Spleen (tissue), 7 donors: Measurements from ENCODE around the gene METTL1.

Source experiments
- POLR2AphosphoS5 ChIP-seq, 3 donors: sonication (generic); formaldehyde crosslinking; IDR thresholded peaks; one replicate each; pipeline ENCODE4 v1.5.1; 2017; ENCODE audit warnings: antibody characterized with exemption in 3 of 3
- TF ChIP-seq, protein P1 (sequence below), 11 experiments: fragments of 200-600 bp in 7 of 11; fragments of 450-650 bp in 4 of 11; sonication (generic) in 4 of 11; IDR thresholded peaks in 8 of 11; conservative IDR thresholded peaks in 3 of 11; 1 replicate in 7 of 11; 2 replicates in 4 of 11; pipeline versions ENCODE4 v1.4.0 to v1.8.0; 2016 to 2021; ENCODE audit warnings: antibody characterized with exemption in 11 of 11, inconsistent platforms in 4 of 11, mild to moderate bottlenecking in 1 of 11
- donor health status: DM: no; HTN: no; CAD: no; lungs with moderate emphysema.
- donor health status: DM: no; HTN: no; CAD: no.
- donor health status: DM: no; HTN: no; CAD: no.

GRCh38 chr12:57723630-57723962 lies 48.3 kb downstream of the METTL1 start:
- TF ChIP-seq, protein P1, sequence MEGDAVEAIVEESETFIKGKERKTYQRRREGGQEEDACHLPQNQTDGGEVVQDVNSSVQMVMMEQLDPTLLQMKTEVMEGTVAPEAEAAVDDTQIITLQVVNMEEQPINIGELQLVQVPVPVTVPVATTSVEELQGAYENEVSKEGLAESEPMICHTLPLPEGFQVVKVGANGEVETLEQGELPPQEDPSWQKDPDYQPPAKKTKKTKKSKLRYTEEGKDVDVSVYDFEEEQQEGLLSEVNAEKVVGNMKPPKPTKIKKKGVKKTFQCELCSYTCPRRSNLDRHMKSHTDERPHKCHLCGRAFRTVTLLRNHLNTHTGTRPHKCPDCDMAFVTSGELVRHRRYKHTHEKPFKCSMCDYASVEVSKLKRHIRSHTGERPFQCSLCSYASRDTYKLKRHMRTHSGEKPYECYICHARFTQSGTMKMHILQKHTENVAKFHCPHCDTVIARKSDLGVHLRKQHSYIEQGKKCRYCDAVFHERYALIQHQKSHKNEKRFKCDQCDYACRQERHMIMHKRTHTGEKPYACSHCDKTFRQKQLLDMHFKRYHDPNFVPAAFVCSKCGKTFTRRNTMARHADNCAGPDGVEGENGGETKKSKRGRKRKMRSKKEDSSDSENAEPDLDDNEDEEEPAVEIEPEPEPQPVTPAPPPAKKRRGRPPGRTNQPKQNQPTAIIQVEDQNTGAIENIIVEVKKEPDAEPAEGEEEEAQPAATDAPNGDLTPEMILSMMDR (IDR thresholded peaks at IDR 0.05 in 8 of 11, conservative IDR thresholded peaks at IDR 0.05 in 3 of 11): no peak
- TF ChIP-seq POLR2AphosphoS5 (IDR thresholded peaks at IDR 0.05): no peak
